GM23338 (cell line): ENCODE measurements around the gene UFSP1. TPM values are rescaled to one million over a fixed set of nuclear protein-coding genes. Genes with fewer than 3 reads are reported as not detected.

ENCODE experiments used
- ATAC-seq: fragments of 200-7000 bp; cut with Tn5 transposase; 3 replicates; pipeline ENCODE4 v1.9.1; 2020
- DNase-seq: peaks from one replicate; pipeline ENCODE4 v3.0.0-alpha.2; 2015; ENCODE audit warnings: low spot score
- H2AFZ ChIP-seq: fragments of 200-600 bp; sonication (generic); 2 replicates; pipeline ENCODE4 v1.8.0; 2016; ENCODE audit warnings: antibody characterized with exemption, mild to moderate bottlenecking, moderate library complexity
- H3F3A ChIP-seq: fragments of 200-600 bp; sonication (generic); replicated peaks from 2 replicates; pipeline ENCODE4 v1.8.0; 2017; ENCODE audit warnings: antibody characterized with exemption, mixed run types, low read depth
- H3K27ac ChIP-seq: fragments of 200-600 bp; sonication (generic); 2 replicates; pipeline ENCODE4 v1.6.1; 2016; ENCODE audit warnings: low read depth
- H3K27me3 ChIP-seq: fragments of 200-600 bp; sonication (generic); 2 replicates; pipeline ENCODE4 v1.8.0; 2016; ENCODE audit warnings: mild to moderate bottlenecking, mixed run types, moderate library complexity; ENCODE audit not compliant: insufficient read depth
- H3K36me3 ChIP-seq: fragments of 200-600 bp; sonication (generic); 2 replicates; pipeline ENCODE4 v1.8.0; 2016; ENCODE audit warnings: mild to moderate bottlenecking; ENCODE audit not compliant: insufficient read depth
- H3K4me1 ChIP-seq: fragments of 200-600 bp; sonication (generic); 2 replicates; pipeline ENCODE4 v1.8.0; 2016; ENCODE audit warnings: mild to moderate bottlenecking, moderate library complexity; ENCODE audit not compliant: insufficient read depth
- H3K4me2 ChIP-seq: fragments of 200-600 bp; sonication (generic); 2 replicates; pipeline ENCODE4 v1.7.1; 2017; ENCODE audit warnings: mixed run types
- H3K4me3 ChIP-seq: fragments of 200-600 bp; sonication (generic); 2 replicates; pipeline ENCODE4 v1.6.1; 2016; ENCODE audit warnings: mixed run types
- H3K79me2 ChIP-seq: fragments of 200-600 bp; sonication (generic); replicated peaks from 2 replicates; pipeline ENCODE4 v1.8.0; 2017; ENCODE audit warnings: mild to moderate bottlenecking; ENCODE audit not compliant: insufficient read depth
- H3K9me2 ChIP-seq: fragments of 200-600 bp; sonication (generic); 2 replicates; pipeline ENCODE4 v1.8.0; 2017; ENCODE audit not compliant: insufficient read depth
- H4K20me1 ChIP-seq: fragments of 200-600 bp; sonication (generic); replicated peaks from 2 replicates; pipeline ENCODE4 v1.8.0; 2017; ENCODE audit warnings: mild to moderate bottlenecking; ENCODE audit not compliant: insufficient read depth
- H3K27ac Mint-ChIP-seq: 2 replicates; pipeline ENCODE4 v1.8.0; 2020; ENCODE audit warnings: inconsistent platforms, mild to moderate bottlenecking, moderate library complexity, mixed read lengths
- H3K27me3 Mint-ChIP-seq: 3 replicates; pipeline ENCODE4 v1.8.0; 2022; ENCODE audit warnings: low read depth, mild to moderate bottlenecking, moderate library complexity, mixed read lengths, inconsistent platforms; ENCODE audit not compliant: insufficient read depth, poor library complexity
- H3K36me3 Mint-ChIP-seq: 3 replicates; pipeline ENCODE4 v1.8.0; 2021; ENCODE audit warnings: low read depth, mild to moderate bottlenecking, inconsistent platforms, moderate library complexity, mixed read lengths
- H3K4me1 Mint-ChIP-seq: 3 replicates; pipeline ENCODE4 v1.8.0; 2020; ENCODE audit warnings: mild to moderate bottlenecking, inconsistent platforms, mixed read lengths
- H3K4me3 Mint-ChIP-seq: 3 replicates; pipeline ENCODE4 v1.8.0; 2021; ENCODE audit warnings: moderate library complexity, mild to moderate bottlenecking, inconsistent platforms, mixed read lengths
- H3K9me3 Mint-ChIP-seq: 3 replicates; pipeline ENCODE4 v1.8.0; 2020; ENCODE audit warnings: moderate library complexity, mild to moderate bottlenecking, inconsistent platforms, mixed read lengths
- CREB1 ChIP-seq: fragments of 250-450 bp; sonication (Bioruptor Pico); IDR thresholded peaks from 2 replicates; pipeline ENCODE4 v1.5.0; 2020; ENCODE audit warnings: low read depth, mild to moderate bottlenecking, moderate library complexity
- EZH2 ChIP-seq: fragments of 200-600 bp; sonication (generic); IDR thresholded peaks from one replicate; pipeline ENCODE4 v1.8.0; 2017; ENCODE audit warnings: antibody characterized with exemption, mild to moderate bottlenecking, low read depth; ENCODE audit not compliant: unreplicated experiment
- EZH2phosphoT487 ChIP-seq: fragments of 200-600 bp; sonication (generic); IDR thresholded peaks from one replicate; pipeline ENCODE4 v1.8.1; 2018; ENCODE audit warnings: antibody characterized with exemption; ENCODE audit not compliant: unreplicated experiment
- JUNB ChIP-seq: IDR thresholded peaks from one replicate; pipeline ENCODE4 v1.6.1; 2016; ENCODE audit warnings: antibody characterized with exemption; ENCODE audit not compliant: unreplicated experiment
- NANOG ChIP-seq: IDR thresholded peaks from 2 replicates; pipeline ENCODE4 v1.6.1; 2016; ENCODE audit warnings: antibody characterized with exemption, borderline replicate concordance
- POLR2AphosphoS5 ChIP-seq: IDR thresholded peaks from 2 replicates; pipeline ENCODE4 v1.6.1; 2016; ENCODE audit warnings: antibody characterized with exemption, low read depth
- STAT1 ChIP-seq: IDR thresholded peaks from one replicate; pipeline ENCODE4 v1.6.1; 2016; ENCODE audit warnings: antibody characterized with exemption; ENCODE audit not compliant: unreplicated experiment
- ZNF114 ChIP-seq: fragments of 250-450 bp; sonication (Bioruptor Pico); IDR thresholded peaks from 2 replicates; pipeline ENCODE4 v1.5.0; 2020; ENCODE audit warnings: mild to moderate bottlenecking, moderate library complexity
- ZNF331 ChIP-seq: fragments of 250-450 bp; sonication (Bioruptor Pico); IDR thresholded peaks from 2 replicates; pipeline ENCODE4 v1.5.0; 2020; ENCODE audit warnings: low read depth, mild to moderate bottlenecking, moderate library complexity
- polyA plus RNA-seq: library from polyadenylated mRNA; unstranded; fragments of >200 nt; fragmentation: Nextera tagmentation; extraction: Ambion mirVana; gene quantifications from 2 replicates; pipeline ENCODE4 v1.2.1, GENCODE V29; 2016
- total RNA-seq: library from RNA; depleted of rRNA; stranded (reverse); fragments of >200 nt; shearing (Covaris generic); gene quantifications from 2 replicates; pipeline ENCODE4 v1.2.3, GENCODE V29; 2014
- TF ChIP-seq, protein P1 (sequence below): fragments of 250-450 bp; sonication (Bioruptor Pico); IDR thresholded peaks from 2 replicates; pipeline ENCODE4 v1.5.0; 2020; ENCODE audit warnings: mild to moderate bottlenecking, moderate library complexity
- TF ChIP-seq, protein P2 (sequence below): IDR thresholded peaks from 2 replicates; pipeline ENCODE4 v1.6.1; 2016; ENCODE audit warnings: antibody characterized with exemption
- TF ChIP-seq, protein P3 (sequence below): IDR thresholded peaks from one replicate; pipeline ENCODE4 v1.6.1; 2018; ENCODE audit warnings: antibody characterized with exemption; ENCODE audit not compliant: unreplicated experiment
- TF ChIP-seq, protein P4 (sequence below), 2 experiments: fragments of 200-600 bp in 1 of 2; sonication (generic) in 1 of 2; conservative IDR thresholded peaks; 2 replicates each; pipeline versions ENCODE4 v1.5.1 to v1.6.1; 2016 to 2017; ENCODE audit warnings: antibody characterized with exemption in 2 of 2, low read depth in 2 of 2, mild to moderate bottlenecking in 2 of 2, moderate library complexity in 1 of 2

UFSP1 gene
- total and polyA plus RNA-seq, 2 experiments from 2014 or later, result 2.0 to 11.8 TPM

DNA sequence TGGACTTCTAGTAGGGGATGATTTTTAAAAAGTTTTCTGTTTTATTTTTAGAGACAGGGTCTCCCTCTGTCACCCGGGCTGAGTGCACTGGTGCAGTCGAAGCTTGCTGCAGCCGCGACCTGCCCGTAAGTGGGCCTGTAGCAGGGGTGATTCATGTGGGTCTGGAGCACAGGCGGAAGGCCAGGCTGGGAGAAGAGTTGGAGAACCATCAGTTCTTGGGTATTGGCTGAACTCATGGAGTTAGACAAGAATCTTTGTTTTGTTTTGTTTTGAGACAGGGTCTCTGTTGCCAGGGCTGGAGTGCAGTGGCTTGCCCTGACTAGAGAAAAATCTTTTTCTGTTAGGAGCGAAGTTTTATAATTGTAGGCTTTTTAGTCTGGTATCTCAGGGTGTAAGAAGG lies 8.9 kb downstream of the UFSP1 start:
- H3K27ac ChIP-seq, result no peak overlapping the region
- H3K27me3 ChIP-seq, result no peaks in the 10 kb centered on the region
- TF ChIP-seq, protein P1, sequence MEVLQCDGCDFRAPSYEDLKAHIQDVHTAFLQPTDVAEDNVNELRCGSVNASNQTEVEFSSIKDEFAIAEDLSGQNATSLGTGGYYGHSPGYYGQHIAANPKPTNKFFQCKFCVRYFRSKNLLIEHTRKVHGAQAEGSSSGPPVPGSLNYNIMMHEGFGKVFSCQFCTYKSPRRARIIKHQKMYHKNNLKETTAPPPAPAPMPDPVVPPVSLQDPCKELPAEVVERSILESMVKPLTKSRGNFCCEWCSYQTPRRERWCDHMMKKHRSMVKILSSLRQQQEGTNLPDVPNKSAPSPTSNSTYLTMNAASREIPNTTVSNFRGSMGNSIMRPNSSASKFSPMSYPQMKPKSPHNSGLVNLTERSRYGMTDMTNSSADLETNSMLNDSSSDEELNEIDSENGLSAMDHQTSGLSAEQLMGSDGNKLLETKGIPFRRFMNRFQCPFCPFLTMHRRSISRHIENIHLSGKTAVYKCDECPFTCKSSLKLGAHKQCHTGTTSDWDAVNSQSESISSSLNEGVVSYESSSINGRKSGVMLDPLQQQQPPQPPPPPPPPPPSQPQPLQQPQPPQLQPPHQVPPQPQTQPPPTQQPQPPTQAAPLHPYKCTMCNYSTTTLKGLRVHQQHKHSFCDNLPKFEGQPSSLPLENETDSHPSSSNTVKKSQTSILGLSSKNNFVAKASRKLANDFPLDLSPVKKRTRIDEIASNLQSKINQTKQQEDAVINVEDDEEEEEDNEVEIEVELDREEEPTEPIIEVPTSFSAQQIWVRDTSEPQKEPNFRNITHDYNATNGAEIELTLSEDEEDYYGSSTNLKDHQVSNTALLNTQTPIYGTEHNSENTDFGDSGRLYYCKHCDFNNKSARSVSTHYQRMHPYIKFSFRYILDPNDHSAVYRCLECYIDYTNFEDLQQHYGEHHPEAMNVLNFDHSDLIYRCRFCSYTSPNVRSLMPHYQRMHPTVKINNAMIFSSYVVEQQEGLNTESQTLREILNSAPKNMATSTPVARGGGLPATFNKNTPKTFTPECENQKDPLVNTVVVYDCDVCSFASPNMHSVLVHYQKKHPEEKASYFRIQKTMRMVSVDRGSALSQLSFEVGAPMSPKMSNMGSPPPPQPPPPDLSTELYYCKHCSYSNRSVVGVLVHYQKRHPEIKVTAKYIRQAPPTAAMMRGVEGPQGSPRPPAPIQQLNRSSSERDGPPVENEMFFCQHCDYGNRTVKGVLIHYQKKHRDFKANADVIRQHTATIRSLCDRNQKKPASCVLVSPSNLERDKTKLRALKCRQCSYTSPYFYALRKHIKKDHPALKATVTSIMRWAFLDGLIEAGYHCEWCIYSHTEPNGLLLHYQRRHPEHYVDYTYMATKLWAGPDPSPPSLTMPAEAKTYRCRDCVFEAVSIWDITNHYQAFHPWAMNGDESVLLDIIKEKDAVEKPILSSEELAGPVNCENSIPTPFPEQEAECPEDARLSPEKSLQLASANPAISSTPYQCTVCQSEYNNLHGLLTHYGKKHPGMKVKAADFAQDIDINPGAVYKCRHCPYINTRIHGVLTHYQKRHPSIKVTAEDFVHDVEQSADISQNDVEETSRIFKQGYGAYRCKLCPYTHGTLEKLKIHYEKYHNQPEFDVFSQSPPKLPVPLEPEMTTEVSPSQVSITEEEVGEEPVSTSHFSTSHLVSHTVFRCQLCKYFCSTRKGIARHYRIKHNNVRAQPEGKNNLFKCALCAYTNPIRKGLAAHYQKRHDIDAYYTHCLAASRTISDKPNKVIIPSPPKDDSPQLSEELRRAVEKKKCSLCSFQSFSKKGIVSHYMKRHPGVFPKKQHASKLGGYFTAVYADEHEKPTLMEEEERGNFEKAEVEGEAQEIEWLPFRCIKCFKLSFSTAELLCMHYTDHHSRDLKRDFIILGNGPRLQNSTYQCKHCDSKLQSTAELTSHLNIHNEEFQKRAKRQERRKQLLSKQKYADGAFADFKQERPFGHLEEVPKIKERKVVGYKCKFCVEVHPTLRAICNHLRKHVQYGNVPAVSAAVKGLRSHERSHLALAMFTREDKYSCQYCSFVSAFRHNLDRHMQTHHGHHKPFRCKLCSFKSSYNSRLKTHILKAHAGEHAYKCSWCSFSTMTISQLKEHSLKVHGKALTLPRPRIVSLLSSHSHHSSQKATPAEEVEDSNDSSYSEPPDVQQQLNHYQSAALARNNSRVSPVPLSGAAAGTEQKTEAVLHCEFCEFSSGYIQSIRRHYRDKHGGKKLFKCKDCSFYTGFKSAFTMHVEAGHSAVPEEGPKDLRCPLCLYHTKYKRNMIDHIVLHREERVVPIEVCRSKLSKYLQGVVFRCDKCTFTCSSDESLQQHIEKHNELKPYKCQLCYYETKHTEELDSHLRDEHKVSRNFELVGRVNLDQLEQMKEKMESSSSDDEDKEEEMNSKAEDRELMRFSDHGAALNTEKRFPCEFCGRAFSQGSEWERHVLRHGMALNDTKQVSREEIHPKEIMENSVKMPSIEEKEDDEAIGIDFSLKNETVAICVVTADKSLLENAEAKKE (CRISPR knock-in tag), result no peak
- TF ChIP-seq POLR2AphosphoS5, result no peak
- TF ChIP-seq, protein P2, sequence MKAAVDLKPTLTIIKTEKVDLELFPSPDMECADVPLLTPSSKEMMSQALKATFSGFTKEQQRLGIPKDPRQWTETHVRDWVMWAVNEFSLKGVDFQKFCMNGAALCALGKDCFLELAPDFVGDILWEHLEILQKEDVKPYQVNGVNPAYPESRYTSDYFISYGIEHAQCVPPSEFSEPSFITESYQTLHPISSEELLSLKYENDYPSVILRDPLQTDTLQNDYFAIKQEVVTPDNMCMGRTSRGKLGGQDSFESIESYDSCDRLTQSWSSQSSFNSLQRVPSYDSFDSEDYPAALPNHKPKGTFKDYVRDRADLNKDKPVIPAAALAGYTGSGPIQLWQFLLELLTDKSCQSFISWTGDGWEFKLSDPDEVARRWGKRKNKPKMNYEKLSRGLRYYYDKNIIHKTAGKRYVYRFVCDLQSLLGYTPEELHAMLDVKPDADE, result no peak
- TF ChIP-seq, protein P3, sequence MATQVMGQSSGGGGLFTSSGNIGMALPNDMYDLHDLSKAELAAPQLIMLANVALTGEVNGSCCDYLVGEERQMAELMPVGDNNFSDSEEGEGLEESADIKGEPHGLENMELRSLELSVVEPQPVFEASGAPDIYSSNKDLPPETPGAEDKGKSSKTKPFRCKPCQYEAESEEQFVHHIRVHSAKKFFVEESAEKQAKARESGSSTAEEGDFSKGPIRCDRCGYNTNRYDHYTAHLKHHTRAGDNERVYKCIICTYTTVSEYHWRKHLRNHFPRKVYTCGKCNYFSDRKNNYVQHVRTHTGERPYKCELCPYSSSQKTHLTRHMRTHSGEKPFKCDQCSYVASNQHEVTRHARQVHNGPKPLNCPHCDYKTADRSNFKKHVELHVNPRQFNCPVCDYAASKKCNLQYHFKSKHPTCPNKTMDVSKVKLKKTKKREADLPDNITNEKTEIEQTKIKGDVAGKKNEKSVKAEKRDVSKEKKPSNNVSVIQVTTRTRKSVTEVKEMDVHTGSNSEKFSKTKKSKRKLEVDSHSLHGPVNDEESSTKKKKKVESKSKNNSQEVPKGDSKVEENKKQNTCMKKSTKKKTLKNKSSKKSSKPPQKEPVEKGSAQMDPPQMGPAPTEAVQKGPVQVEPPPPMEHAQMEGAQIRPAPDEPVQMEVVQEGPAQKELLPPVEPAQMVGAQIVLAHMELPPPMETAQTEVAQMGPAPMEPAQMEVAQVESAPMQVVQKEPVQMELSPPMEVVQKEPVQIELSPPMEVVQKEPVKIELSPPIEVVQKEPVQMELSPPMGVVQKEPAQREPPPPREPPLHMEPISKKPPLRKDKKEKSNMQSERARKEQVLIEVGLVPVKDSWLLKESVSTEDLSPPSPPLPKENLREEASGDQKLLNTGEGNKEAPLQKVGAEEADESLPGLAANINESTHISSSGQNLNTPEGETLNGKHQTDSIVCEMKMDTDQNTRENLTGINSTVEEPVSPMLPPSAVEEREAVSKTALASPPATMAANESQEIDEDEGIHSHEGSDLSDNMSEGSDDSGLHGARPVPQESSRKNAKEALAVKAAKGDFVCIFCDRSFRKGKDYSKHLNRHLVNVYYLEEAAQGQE, result no peak
- no peak for TF ChIP-seq STAT1
- TF ChIP-seq CREB1, result no peak
- no peak for TF ChIP-seq JUNB
- no peak for TF ChIP-seq ZNF114 (CRISPR knock-in tag)
- TF ChIP-seq NANOG, result no peak
- TF ChIP-seq EZH2phosphoT487, result no peak
- no peak for TF ChIP-seq EZH2
- TF ChIP-seq, protein P4, sequence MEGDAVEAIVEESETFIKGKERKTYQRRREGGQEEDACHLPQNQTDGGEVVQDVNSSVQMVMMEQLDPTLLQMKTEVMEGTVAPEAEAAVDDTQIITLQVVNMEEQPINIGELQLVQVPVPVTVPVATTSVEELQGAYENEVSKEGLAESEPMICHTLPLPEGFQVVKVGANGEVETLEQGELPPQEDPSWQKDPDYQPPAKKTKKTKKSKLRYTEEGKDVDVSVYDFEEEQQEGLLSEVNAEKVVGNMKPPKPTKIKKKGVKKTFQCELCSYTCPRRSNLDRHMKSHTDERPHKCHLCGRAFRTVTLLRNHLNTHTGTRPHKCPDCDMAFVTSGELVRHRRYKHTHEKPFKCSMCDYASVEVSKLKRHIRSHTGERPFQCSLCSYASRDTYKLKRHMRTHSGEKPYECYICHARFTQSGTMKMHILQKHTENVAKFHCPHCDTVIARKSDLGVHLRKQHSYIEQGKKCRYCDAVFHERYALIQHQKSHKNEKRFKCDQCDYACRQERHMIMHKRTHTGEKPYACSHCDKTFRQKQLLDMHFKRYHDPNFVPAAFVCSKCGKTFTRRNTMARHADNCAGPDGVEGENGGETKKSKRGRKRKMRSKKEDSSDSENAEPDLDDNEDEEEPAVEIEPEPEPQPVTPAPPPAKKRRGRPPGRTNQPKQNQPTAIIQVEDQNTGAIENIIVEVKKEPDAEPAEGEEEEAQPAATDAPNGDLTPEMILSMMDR (conservative IDR thresholded peaks at IDR 0.05; ENCODE audit: low read depth in 2 of 2), result no peak
- TF ChIP-seq ZNF331 (CRISPR knock-in tag), result no peak
- no peak overlapping the region for H3K4me2 ChIP-seq
- Mint-ChIP-seq H3K36me3 (peaks cover 94% of the 10 kb centered on the region), H3K9me3 (no peaks in the 10 kb centered on the region; the same call in 2 of the 3 replicates), H3K4me1 (peaks cover 36% of the 10 kb centered on the region), H3K4me3 (no peak overlapping the region; the same call in 2 of the 3 replicates), H3K27me3 (peaks cover 12% of the 10 kb centered on the region), H3K27ac (peak overlapping the region; percentile 27; the same call in 1 of the 2 replicates)
- no peaks in the 10 kb centered on the region for H3K9me2 ChIP-seq
- peaks cover 60% of the 10 kb centered on the region for H4K20me1 ChIP-seq
- H3K79me2 ChIP-seq, result peaks cover 72% of the 10 kb centered on the region
- H3F3A ChIP-seq, result peaks cover 36% of the 10 kb centered on the region
- no peak for DNase-seq
- H3K4me1 ChIP-seq, result peaks cover 8% of the 10 kb centered on the region
- no peak for ATAC-seq
- H3K36me3 ChIP-seq, result peaks cover 58% of the 10 kb centered on the region
- H3K4me3 ChIP-seq, result no peak overlapping the region
- no peak overlapping the region for H2AFZ ChIP-seq
